ENCODE results near the gene SMIM32. TPM values are rescaled to one million over a fixed set of nuclear protein-coding genes. Genes with fewer than 3 reads are reported as not detected.

Gene SMIM32
- total and polyA plus RNA-seq, 2 donors (not counting 3 experiments of a cell fraction or from before 2014, with no cell fraction given) = not detected

- peaks cover 3 to 5% of the 10 kb centered on the region in 2 experiments for H3K27me3 ChIP-seq (ENCODE audit: control insufficient read depth in 2 of 2, insufficient read depth in 2 of 2, low read length in 2 of 2)
- peak; percentile 69 for FAIRE-seq
- BruUV-seq (replicated peaks) = no TSS peak
- H3K27ac ChIP-seq (ENCODE audit: insufficient read depth, low read depth, low read length) = no peak overlapping the region
- H3K4me1 ChIP-seq (ENCODE audit: control insufficient read depth, extremely low read depth, insufficient read depth, low read length) = no peaks in the 10 kb centered on the region
- peak; percentile 37 for DNase-seq (ENCODE audit: low read depth, low spot score)
- no peaks in the 10 kb centered on the region for H3K79me2 ChIP-seq (ENCODE audit: control insufficient read depth, insufficient read depth, low read length)
- no peak overlapping the region for H3K4me3 ChIP-seq (replicated peaks in 1 of 3; ENCODE audit: insufficient read depth in 1 of 3, low read depth in 1 of 3, low read length in 3 of 3)
- no peaks in the 10 kb centered on the region for H4K20me1 ChIP-seq (replicated peaks; ENCODE audit: control insufficient read depth, extremely low read depth, insufficient read depth, low read length)
- H3K36me3 ChIP-seq (ENCODE audit: control insufficient read depth in 2 of 2, extremely low read depth in 1 of 2, insufficient read depth in 2 of 2, low read length in 2 of 2) = no peaks in the 10 kb centered on the region
- peak; percentile 85 to 94 for TF ChIP-seq CTCF (IDR thresholded peaks at IDR 0.05; ENCODE audit: extremely low read depth in 1 of 2, insufficient read depth in 1 of 2, low read depth in 1 of 2, low read length in 2 of 2)
- no peak for TF ChIP-seq POLR2AphosphoS5 (IDR thresholded peaks at IDR 0.05; ENCODE audit: insufficient read depth, low read depth, low read length)
- H3K9ac ChIP-seq (replicated peaks; ENCODE audit: extremely low read depth, insufficient read depth, low read length) = no peak overlapping the region
- H3K9me1 ChIP-seq (replicated peaks; ENCODE audit: control insufficient read depth, extremely low read depth, insufficient read depth, low read length) = no peaks in the 10 kb centered on the region
- ChIA-PET CTCF (interaction anchor here (0.6 to 3.1 kb wide), 25 partner anchors 10 to 651 kb away, joined by 3 to 33 read pairs (median 4); no protein-coding TSS in a partner anchor), POLR2A (no interaction called here)
- no peak overlapping the region for H3K4me2 ChIP-seq (ENCODE audit: insufficient read depth, low read length)
- dilution Hi-C loops (cut with MboI; ENCODE audit: extremely low pct_ligation_motif_present, low sequenced_read_pairs) (no loop called here), intact Hi-C loops (cut with micrococcal nuclease) (loop anchor here (1.0 kb wide), 3 partner anchors 130 to 325 kb away; no protein-coding TSS in a partner anchor)
- no peak overlapping the region for H2AFZ ChIP-seq (ENCODE audit: low read depth, low read length)
- no peaks in the 10 kb centered on the region for H3K9me3 ChIP-seq (replicated peaks; ENCODE audit: control insufficient read depth, insufficient read depth, low read length)
Measured at GRCh38 chr5:136212252-136212721, 19.3 kb upstream of the SMIM32 start.

DNA sequence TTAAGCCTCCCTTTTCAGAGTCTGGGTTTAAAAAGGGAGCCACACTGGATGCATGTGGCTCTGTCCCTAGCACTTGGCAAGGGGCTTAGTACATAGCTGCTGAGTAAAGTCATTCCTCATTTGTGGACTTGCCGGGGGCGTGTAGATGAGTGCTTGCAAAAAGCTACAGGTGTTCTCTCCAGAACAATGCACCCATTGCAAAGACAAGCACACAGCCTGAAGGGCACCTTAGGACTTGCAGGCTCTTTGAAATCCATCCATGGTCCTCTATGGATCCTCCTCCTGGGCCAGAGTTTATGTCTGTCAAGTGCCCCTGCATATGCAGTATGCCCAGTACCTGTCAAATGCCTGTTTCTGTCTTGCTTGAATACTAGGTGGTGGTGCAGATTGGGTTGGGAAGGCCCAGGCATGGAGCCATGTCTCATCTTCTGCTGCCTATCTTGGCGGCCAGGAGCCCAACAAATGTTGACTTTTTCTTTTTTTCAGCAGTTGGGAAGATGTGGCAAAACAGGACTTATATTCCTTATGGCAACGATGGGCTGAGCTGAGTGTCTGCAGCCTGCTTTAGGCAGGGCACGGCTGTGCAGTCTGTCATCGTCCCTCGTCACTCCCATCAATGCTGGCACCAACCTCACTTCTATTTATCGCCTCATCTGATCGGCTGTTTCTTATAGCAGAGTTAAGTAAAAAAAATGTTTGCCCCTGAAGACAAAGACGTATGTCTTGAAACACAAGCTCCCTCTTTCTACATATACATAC, 18.5 kb upstream of the SMIM32 start:
- no peaks in the 10 kb centered on the region for H3K4me1 ChIP-seq (ENCODE audit: control insufficient read depth, extremely low read depth, insufficient read depth, low read length)
- intact Hi-C loops (cut with micrococcal nuclease) (loop anchor here (1.0 kb wide), 3 partner anchors 129 to 324 kb away; no protein-coding TSS in a partner anchor), dilution Hi-C loops (cut with MboI; ENCODE audit: extremely low pct_ligation_motif_present, low sequenced_read_pairs) (no loop called here)
- H4K20me1 ChIP-seq (replicated peaks; ENCODE audit: control insufficient read depth, extremely low read depth, insufficient read depth, low read length) = no peaks in the 10 kb centered on the region
- BruUV-seq (replicated peaks) = no TSS peak
- no peaks in the 10 kb centered on the region for H3K9me3 ChIP-seq (replicated peaks; ENCODE audit: control insufficient read depth, insufficient read depth, low read length)
- no peak overlapping the region for H2AFZ ChIP-seq (ENCODE audit: low read depth, low read length)
- DNase-seq (ENCODE audit: low read depth, low spot score) = no peak
- no peak overlapping the region for H3K4me3 ChIP-seq (replicated peaks in 1 of 3; ENCODE audit: insufficient read depth in 1 of 3, low read depth in 1 of 3, low read length in 3 of 3)
- H3K9ac ChIP-seq (replicated peaks; ENCODE audit: extremely low read depth, insufficient read depth, low read length) = no peak overlapping the region
- H3K9me1 ChIP-seq (replicated peaks; ENCODE audit: control insufficient read depth, extremely low read depth, insufficient read depth, low read length) = no peaks in the 10 kb centered on the region
- H3K27me3 ChIP-seq (ENCODE audit: control insufficient read depth in 2 of 2, insufficient read depth in 2 of 2, low read length in 2 of 2) = peaks cover 3 to 5% of the 10 kb centered on the region in 2 experiments
- no peaks in the 10 kb centered on the region for H3K36me3 ChIP-seq (ENCODE audit: control insufficient read depth in 2 of 2, extremely low read depth in 1 of 2, insufficient read depth in 2 of 2, low read length in 2 of 2)
- H3K27ac ChIP-seq (ENCODE audit: insufficient read depth, low read depth, low read length) = no peak overlapping the region
- POLR2A ChIA-PET = no interaction called here
- no peak for TF ChIP-seq MAX (IDR thresholded peaks at IDR 0.05; ENCODE audit: insufficient read depth, insufficient read length)
- TF ChIP-seq CTCF (IDR thresholded peaks at IDR 0.05; ENCODE audit: extremely low read depth in 1 of 2, insufficient read depth in 1 of 2, low read depth in 1 of 2, low read length in 2 of 2) = no peak
- no peak for TF ChIP-seq GATA2 (IDR thresholded peaks at IDR 0.05; ENCODE audit: insufficient read depth, insufficient read length, low read depth, low read length)
- no peak for TF ChIP-seq JUN (IDR thresholded peaks at IDR 0.05; ENCODE audit: borderline replicate concordance, insufficient read depth, insufficient read length, low read depth)
- no peak for TF ChIP-seq POLR2A (IDR thresholded peaks at IDR 0.05; ENCODE audit: low read depth, low read length)
- no peak for TF ChIP-seq POLR2AphosphoS5 (IDR thresholded peaks at IDR 0.05; ENCODE audit: insufficient read depth, low read depth, low read length)
- no peak for TF ChIP-seq EZH2 (IDR thresholded peaks at IDR 0.05; ENCODE audit: borderline replicate concordance, low read depth, low read length, severe bottlenecking)
- TF ChIP-seq MYC (IDR thresholded peaks at IDR 0.05; ENCODE audit: low read depth, low read length) = no peak
- no peak for TF ChIP-seq FOS (IDR thresholded peaks at IDR 0.05; ENCODE audit: borderline replicate concordance, insufficient read depth, low read length)
- H3K79me2 ChIP-seq (ENCODE audit: control insufficient read depth, insufficient read depth, low read length) = no peaks in the 10 kb centered on the region
- no peak overlapping the region for H3K4me2 ChIP-seq (ENCODE audit: insufficient read depth, low read length)
- CTCF ChIA-PET = interaction anchor here (0.6 to 3.1 kb wide), 23 partner anchors 9 to 651 kb away, joined by 3 to 33 read pairs (median 4); no protein-coding TSS in a partner anchor
- no peak for FAIRE-seq

All from endothelial cell of umbilical vein (primary cell).